Motor neuron (in vitro differentiated cells): Measurements from ENCODE around the gene NFATC2. TPM values are rescaled to one million over a fixed set of nuclear protein-coding genes. Genes with fewer than 3 reads are reported as not detected.
"Not testable (repeated sequence)": the region's sequence is repeated elsewhere in the genome, so short reads cannot be mapped to it uniquely, and the experiment has no call there.

Experiments used
- ATAC-seq, 8 experiments: fragments of 200-7000 bp; cut with Tn5 transposase; replicated peaks in 6 of 8; 2 replicates each; pipeline ENCODE4 v1.8.0; 2021; ENCODE audit warnings: mild to moderate bottlenecking in 8 of 8, moderate library complexity in 8 of 8
- H3K27ac ChIP-seq, 2 donors: fragments of 250-450 bp; sonication (Bioruptor Pico); 2 replicates each; pipeline ENCODE4 v1.9.0; 2021; ENCODE audit warnings: antibody characterized with exemption in 2 of 2, mild to moderate bottlenecking in 2 of 2, moderate library complexity in 1 of 2
- H3K4me1 ChIP-seq, 2 donors: fragments of 250-450 bp; sonication (Bioruptor Pico); replicated peaks in 1 of 2; 2 replicates each; pipeline ENCODE4 v1.6.1; 2021; ENCODE audit warnings: antibody characterized with exemption in 2 of 2, mild to moderate bottlenecking in 2 of 2, moderate library complexity in 1 of 2
- H3K4me3 ChIP-seq, 5 donors: fragments of 250-450 bp; sonication (Bioruptor Pico); 2 replicates each; pipeline ENCODE4 v1.9.0; 2021; ENCODE audit warnings: antibody characterized with exemption in 5 of 5, mild to moderate bottlenecking in 5 of 5, moderate library complexity in 4 of 5
- WGBS, 10 experiments: fragments of 450-650 bp; shearing (Covaris generic); methylation state at CpG; one replicate each; pipeline ENCODE4 v1.0.0; 2022; 5-methylcytosine and 5-hydroxymethylcytosine counted together
- in situ Hi-C, 9 experiments: fragments of 400-800 bp; cut with MboI; loops; one replicate each; pipeline ENCODE4 v1.15.0; 2021; ENCODE audit warnings: low sequenced_read_pairs in 9 of 9, low pct_unique_long_range_greater_than_20kb in 2 of 9; ENCODE audit not compliant: unreplicated experiment in 9 of 9
- total RNA-seq, 8 experiments: library from RNA; unstranded; fragments of 300-600 nt; gene quantifications; 2 replicates each; pipeline versions ENCODE4 v1.2.3 to v1.2.4, GENCODE V29; 2022

NFATC2 gene
- total RNA-seq, 8 experiments from 2014 or later: 0.11 to 9.7 (median 0.56) TPM

DNA sequence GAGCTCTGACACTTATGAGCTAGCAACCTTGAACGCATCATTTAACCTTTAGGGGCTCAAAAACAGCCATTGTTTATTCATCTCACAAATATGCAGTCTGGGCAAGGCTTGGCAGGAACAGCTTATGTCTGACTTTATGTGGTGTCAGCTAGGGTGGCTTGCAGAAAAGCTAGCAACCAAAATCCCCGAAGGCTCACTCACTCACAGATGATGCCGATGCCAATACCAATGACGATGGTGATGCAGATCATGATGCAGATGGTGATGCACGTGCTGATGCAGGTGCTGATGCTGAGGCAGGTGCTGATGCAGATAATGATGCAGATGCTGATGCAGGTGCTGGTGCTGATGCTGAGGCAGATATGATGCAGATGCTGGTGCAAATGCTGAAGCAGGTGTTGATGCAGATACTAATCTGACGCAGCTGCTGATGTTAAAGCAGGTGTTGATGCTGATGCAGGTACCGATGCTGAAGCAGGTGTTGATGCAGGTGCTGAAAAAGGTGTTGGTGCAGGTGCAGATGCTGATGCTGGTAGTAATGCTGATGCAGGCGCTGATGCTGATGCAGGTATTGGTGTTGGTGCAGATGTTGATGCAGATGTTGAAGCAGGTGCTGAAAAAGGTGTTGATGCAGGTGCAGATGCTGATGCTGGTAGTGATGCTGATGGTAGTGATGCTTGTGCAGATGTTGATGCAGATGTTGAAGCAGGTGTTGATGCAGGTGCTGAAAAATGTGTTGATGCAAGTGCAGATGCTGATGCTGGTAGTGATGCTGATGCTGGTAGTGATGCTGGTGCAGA, 195.6 kb downstream of the NFATC2 start:
- in situ Hi-C loops: no loop called here
- Histone ChIP-seq H3K4me3 (no peak overlapping the region), H3K4me1 (no peaks in the 10 kb centered on the region), H3K27ac (no peak overlapping the region)
- 55 to 93% (median 84%) methylated on average over 2 to 5 of the region's 8 CpGs; no CpG with 5 or more reads in 3 of the 10 experiments for WGBS, 10 experiments
- no peak for ATAC-seq

- H3K27ac ChIP-seq: no peak overlapping the region
- in situ Hi-C loops: no loop called here
- no peaks in the 10 kb centered on the region for H3K4me1 ChIP-seq
- no peak overlapping the region for H3K4me3 ChIP-seq
- 0 to 80% (median 20%) methylated on average over 1 to 6 of the region's 8 CpGs; no CpG with 5 or more reads in 2 of the 10 experiments for WGBS, 10 experiments
- ATAC-seq: peak in 3 of 8 experiments; percentile 82 to 92 (median 88)
Observed at GRCh38 chr20:51345601-51346101, 196.9 kb downstream of the NFATC2 start.

- 14 to 100% (median 60%) methylated on average over 1 to 3 of the region's 3 CpGs; no CpG with 5 or more reads in 1 of the 10 experiments for WGBS, 10 experiments
- in situ Hi-C loops, H3K4me1 ChIP-seq, ATAC-seq, H3K4me3 ChIP-seq, H3K27ac ChIP-seq: not testable (repeated sequence)
Observed at GRCh38 chr20:51343802-51344201, 198.7 kb downstream of the NFATC2 start.

GRCh38 chr20:51342510-51343236, 199.8 kb downstream of the NFATC2 start:
- no peak for ATAC-seq
- Histone ChIP-seq H3K4me1 (no peaks in the 10 kb centered on the region), H3K4me3 (no peak overlapping the region), H3K27ac (no peak overlapping the region)
- in situ Hi-C loops: no loop called here
- 0 to 100% (median 63%) methylated on average over 1 to 7 of the region's 8 CpGs; no CpG with 5 or more reads in 1 of the 10 experiments for WGBS, 10 experiments

DNA sequence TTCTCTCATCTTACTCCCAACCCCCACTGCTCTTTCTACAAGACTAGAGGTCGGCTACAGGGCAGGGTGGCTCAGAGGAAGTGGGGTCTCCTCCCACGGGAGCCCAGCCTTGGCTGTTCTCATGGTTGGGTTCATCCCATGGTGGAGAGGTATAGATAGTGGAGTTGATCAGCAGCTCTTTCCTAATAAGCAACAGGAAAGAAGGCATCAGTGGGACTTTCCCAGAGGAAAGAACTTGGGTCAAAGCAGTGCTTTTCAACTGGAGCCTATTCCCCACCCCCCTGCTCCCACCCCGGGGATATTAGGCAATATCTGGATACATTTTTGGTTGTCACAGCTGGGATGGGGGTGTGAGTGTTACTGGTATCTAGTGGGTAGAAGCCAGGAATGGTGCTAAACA, 200.9 kb downstream of the NFATC2 start:
- no peak for ATAC-seq
- in situ Hi-C loops: no loop called here
- no peaks in the 10 kb centered on the region for H3K4me1 ChIP-seq
- H3K4me3 ChIP-seq: no peak overlapping the region
- H3K27ac ChIP-seq: no peak overlapping the region
- 20 to 93% (median 75%) methylated on average over 1 to 2 of the region's 3 CpGs; no CpG with 5 or more reads in 7 of the 10 experiments for WGBS, 10 experiments

GRCh38 chr20:51340451-51340840, 202.1 kb downstream of the NFATC2 start:
- in situ Hi-C loops: no loop called here
- peaks cover 0 to 3% of the 10 kb centered on the region in 2 donors for H3K4me1 ChIP-seq
- ATAC-seq: no peak
- no peak overlapping the region for H3K27ac ChIP-seq
- no peak overlapping the region for H3K4me3 ChIP-seq

DNA sequence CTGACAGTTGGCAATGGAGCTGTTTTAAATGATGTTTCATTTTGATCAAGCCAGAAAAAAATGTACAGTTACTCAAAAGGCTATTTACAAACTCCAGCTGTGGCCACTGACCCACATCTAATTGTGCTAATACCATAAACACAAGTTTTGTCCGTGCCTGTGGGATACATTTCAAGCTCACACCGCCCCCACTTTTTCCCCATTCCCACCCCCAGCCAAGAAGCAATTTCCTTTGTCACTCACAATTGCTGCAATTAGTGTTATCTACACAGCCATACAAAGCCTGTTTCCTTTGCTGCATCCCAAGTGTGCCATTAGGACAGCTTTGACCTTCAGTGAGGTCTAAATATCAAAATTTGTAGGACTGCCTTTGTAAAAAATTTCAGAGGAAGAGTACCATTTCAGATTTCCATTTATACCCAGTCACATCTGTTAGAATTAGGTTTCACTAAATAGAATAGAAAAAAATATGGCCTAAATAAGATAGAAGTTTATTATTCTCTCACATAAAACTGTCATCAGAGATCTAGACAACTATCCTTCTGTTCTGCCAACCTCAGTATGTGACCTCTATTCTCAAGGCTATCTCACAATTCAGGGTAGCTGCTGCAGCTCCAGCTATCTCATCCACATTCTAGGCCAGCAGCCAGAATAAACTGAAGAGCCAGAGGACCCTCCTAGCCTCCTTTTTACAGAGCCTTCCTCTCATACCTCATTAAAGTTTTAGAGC, 202.6 kb downstream of the NFATC2 start:
- ATAC-seq: no peak
- 36 to 79% (median 70%) methylated on average over 2 of the region's 2 CpGs; no CpG with 5 or more reads in 7 of the 10 experiments for WGBS, 10 experiments
- in situ Hi-C loops: no loop called here
- Histone ChIP-seq H3K27ac (no peak overlapping the region), H3K4me3 (no peak overlapping the region), H3K4me1 (peaks cover 0 to 8% of the 10 kb centered on the region in 2 donors)

GRCh38 chr20:51338692-51339440, 203.7 kb downstream of the NFATC2 start:
- WGBS, 10 experiments: 58 to 100% (median 71%) methylated on average over 1 to 4 of the region's 5 CpGs
- Histone ChIP-seq H3K4me1 (peaks cover 0 to 12% of the 10 kb centered on the region in 2 donors), H3K4me3 (no peak overlapping the region), H3K27ac (no peak overlapping the region)
- in situ Hi-C loops: no loop called here
- peak in 3 of 8 experiments; percentile 84 to 94 (median 87) for ATAC-seq

- 30 to 100% (median 82%) methylated on average over 1 to 3 of the region's 3 CpGs; no CpG with 5 or more reads in 2 of the 10 experiments for whole genome bisulfite sequencing, 10 experiments
- Histone ChIP-seq H3K4me1 (peaks cover 0 to 12% of the 10 kb centered on the region in 2 donors), H3K27ac (no peak overlapping the region), H3K4me3 (no peak overlapping the region)
- ATAC-seq: no peak
- in situ Hi-C loops: no loop called here
Observed at GRCh38 chr20:51337126-51337805, 205.3 kb downstream of the NFATC2 start.
